ENCODE measurements around the gene WNT6.

The WNT6 gene

GRCh38 chr2:218858138-218858445 lies 1.5 kb upstream of the WNT6 start:
- DNase-seq = no peak

GRCh38 chr2:218858671-218859555 lies 692 bp upstream of the WNT6 start:
- DNase-seq = no peak

- DNase-seq = no peak
These were observed 605 bp downstream of the WNT6 start for GRCh38 chr2:218859988-218860831.

GRCh38 chr2:218860950-218861381 lies 1.4 kb downstream of the WNT6 start:
- DNase-seq = no peak

- DNase-seq = no peak
These were observed 2.2 kb downstream of the WNT6 start for GRCh38 chr2:218861645-218862318.

- no peak for DNase-seq
These were observed 3.5 kb downstream of the WNT6 start for GRCh38 chr2:218863021-218863520.

GRCh38 chr2:218865396-218865795 lies 5.8 kb downstream of the WNT6 start:
- DNase-seq = no peak

- no peak for DNase-seq
These were observed 6.4 kb downstream of the WNT6 start for GRCh38 chr2:218865999-218866398.

GRCh38 chr2:218867900-218868299 lies 8.3 kb downstream of the WNT6 start:
- no peak for DNase-seq

GRCh38 chr2:218869064-218869463 lies 9.5 kb downstream of the WNT6 start:
- no peak for DNase-seq

- DNase-seq = peak in 1 of 14 donors; percentile 51
These were observed 11.4 kb downstream of the WNT6 start for GRCh38 chr2:218870984-218871344.

- DNase-seq = no peak
These were observed 12.0 kb downstream of the WNT6 start for GRCh38 chr2:218871345-218872302.

- DNase-seq = no peak
These were observed 13.2 kb downstream of the WNT6 start for GRCh38 chr2:218872645-218873358.

- no peak for DNase-seq
These were observed 14.0 kb downstream of the WNT6 start for GRCh38 chr2:218873359-218874194.

- no peak for DNase-seq
These were observed 16.2 kb downstream of the WNT6 start for GRCh38 chr2:218875692-218876246.

GRCh38 chr2:218876562-218877219 lies 17.1 kb downstream of the WNT6 start:
- DNase-seq = peak in 10 of 14 donors; percentile 5 to 52 (median 29)

- no peak for DNase-seq
These were observed 17.7 kb downstream of the WNT6 start for GRCh38 chr2:218877331-218877730.

GRCh38 chr2:218877891-218878290 lies 18.3 kb downstream of the WNT6 start:
- DNase-seq = no peak

- no peak for DNase-seq
These were observed 18.9 kb downstream of the WNT6 start for GRCh38 chr2:218878486-218878885.

All from C1 segment of cervical spinal cord (tissue), 14 donors.